ENCODE data around the gene TRMT11.

DNA sequence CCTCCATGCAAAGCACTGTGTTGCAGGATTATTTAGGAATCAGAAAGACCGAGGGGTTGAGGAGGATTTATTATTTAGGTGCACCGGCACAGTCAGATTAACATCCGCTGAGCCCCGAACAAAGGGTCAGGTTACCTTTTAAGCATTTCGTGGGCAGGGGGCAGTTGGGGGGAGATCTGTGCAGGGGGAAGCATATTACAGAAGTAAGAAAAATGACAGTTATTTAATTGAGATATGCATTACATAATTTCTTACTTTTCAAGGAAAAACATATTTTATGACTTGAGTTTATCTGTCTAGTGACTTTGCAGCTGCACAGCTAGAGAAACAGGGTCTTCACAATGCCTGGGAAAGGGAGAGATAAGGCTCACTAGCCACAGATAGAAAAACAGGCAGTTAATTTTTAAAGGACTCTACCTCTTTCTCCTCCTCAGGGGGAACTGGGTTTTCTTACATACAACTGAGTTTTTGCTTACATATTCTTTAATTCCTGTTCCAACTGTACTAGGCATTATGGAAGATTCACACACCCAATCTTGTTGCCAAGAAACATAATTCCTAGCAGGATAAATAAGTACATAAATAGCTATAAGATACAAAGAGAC lies 31.5 kb upstream of the TRMT11 start:
- TF ChIP-seq EZH2phosphoT487 (IDR thresholded peaks at IDR 0.05; ENCODE audit: insufficient read depth, low read depth) (no peak), EZH2 (IDR thresholded peaks at IDR 0.05; ENCODE audit: insufficient read depth, poor library complexity, severe bottlenecking) (no peak)
